ENCODE results near the gene RIMBP2.

RIMBP2 gene

DNA sequence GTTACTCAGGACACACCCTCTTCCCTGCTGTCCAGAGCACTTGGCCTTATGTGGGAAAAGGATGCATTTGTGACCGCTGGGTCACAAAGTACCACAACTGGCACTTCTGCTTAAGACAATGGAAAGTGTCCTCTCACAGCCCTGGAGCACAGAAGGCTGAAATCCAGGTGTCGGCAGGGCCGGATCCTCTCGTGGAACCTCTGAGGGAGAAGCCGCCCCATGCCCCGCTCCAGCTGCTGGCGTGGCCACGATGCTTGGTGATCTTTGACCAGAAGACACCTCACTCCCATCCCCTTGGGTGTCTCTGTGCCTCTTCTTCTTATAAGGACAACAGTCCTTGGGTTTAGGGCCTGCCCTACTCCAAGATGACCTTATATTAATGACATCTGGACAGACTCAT is 221.4 kb downstream of the RIMBP2 start:
- H3K27ac ChIP-seq (ENCODE audit: low read depth, low read length): no peak overlapping the region
- no peak overlapping the region for H3K4ac ChIP-seq (ENCODE audit: low read depth, low read length)

DNA sequence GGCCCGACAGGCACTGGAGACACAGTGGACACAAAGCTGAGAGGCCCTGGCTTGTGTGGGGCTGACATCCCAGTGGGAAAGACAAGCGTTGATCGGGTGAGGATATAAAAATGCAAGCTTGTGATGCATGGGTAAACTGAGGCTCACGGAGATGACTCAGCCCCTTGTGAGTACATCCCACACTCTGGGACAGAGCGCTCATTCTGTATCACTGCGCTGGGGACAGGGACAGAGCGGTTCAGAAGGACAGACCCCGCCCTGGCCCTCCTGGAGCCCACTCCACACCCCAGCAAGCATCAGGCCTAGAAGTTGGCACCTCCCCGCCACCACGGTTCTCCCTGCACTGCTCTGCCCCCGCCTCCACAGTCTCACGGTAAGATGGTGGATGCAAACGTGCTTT is 222.1 kb downstream of the RIMBP2 start:
- no peak overlapping the region for H4K5ac ChIP-seq (ENCODE audit: low read length)
- H2BK120ac ChIP-seq (ENCODE audit: low read depth, low read length): no peak overlapping the region
- no peak overlapping the region for H3K4ac ChIP-seq (ENCODE audit: low read depth, low read length)
- no peak overlapping the region for H2AK5ac ChIP-seq (ENCODE audit: low read length)
- H3K4me1 ChIP-seq (ENCODE audit: control insufficient read depth, low read depth, low read length): no peaks in the 10 kb centered on the region
- no peak overlapping the region for H2BK15ac ChIP-seq (replicated peaks; ENCODE audit: low read depth)
- no peaks in the 10 kb centered on the region for H3K36me3 ChIP-seq (ENCODE audit: control insufficient read depth, insufficient read depth, low read length)
- no peaks in the 10 kb centered on the region for H3K27me3 ChIP-seq (ENCODE audit: insufficient read depth, low read length, poor library complexity)
- H3K23ac ChIP-seq (ENCODE audit: low read length): no peak overlapping the region
- no peak for DNase-seq
- no peak overlapping the region for H3K4me3 ChIP-seq (ENCODE audit: low read length)
- H3K79me1 ChIP-seq (ENCODE audit: low read length): no peaks in the 10 kb centered on the region
- H3K79me2 ChIP-seq (ENCODE audit: control insufficient read depth, insufficient read depth, low read length): no peaks in the 10 kb centered on the region
- no peak overlapping the region for H3K18ac ChIP-seq (ENCODE audit: low read length)
- H3K9ac ChIP-seq (ENCODE audit: low read length): no peak overlapping the region
- no peak overlapping the region for H3K4me2 ChIP-seq (ENCODE audit: low read length)
- WGBS (ENCODE audit: extremely low coverage, insufficient coverage, low lambda C conversion rate): no CpG with 5 or more reads among the region's 13 CpGs
- no peak overlapping the region for H3K27ac ChIP-seq (ENCODE audit: low read depth, low read length)
- H4K8ac ChIP-seq (ENCODE audit: low read depth, low read length): no peak overlapping the region
- H2BK5ac ChIP-seq (ENCODE audit: low read length): no peak overlapping the region
- no peak overlapping the region for H3K56ac ChIP-seq (ENCODE audit: low read length)

More for the DNA sequence above, 221.4 kb downstream of the RIMBP2 start:
- Histone ChIP-seq H3K4me1 (ENCODE audit: control insufficient read depth, low read depth, low read length) (no peaks in the 10 kb centered on the region), H2BK15ac (replicated peaks; ENCODE audit: low read depth) (no peak overlapping the region), H2BK120ac (ENCODE audit: low read depth, low read length) (no peak overlapping the region), H2AK5ac (ENCODE audit: low read length) (no peak overlapping the region), H3K36me3 (ENCODE audit: control insufficient read depth, insufficient read depth, low read length) (no peaks in the 10 kb centered on the region), H2BK5ac (ENCODE audit: low read length) (no peak overlapping the region), H3K79me2 (ENCODE audit: control insufficient read depth, insufficient read depth, low read length) (no peaks in the 10 kb centered on the region), H3K56ac (ENCODE audit: low read length) (no peak overlapping the region), H4K5ac (ENCODE audit: low read length) (no peak overlapping the region), H3K27me3 (ENCODE audit: insufficient read depth, low read length, poor library complexity) (no peaks in the 10 kb centered on the region), H3K79me1 (ENCODE audit: low read length) (no peaks in the 10 kb centered on the region), H3K18ac (ENCODE audit: low read length) (no peak overlapping the region), H3K4me2 (ENCODE audit: low read length) (no peak overlapping the region), H3K23ac (ENCODE audit: low read length) (no peak overlapping the region), H3K4me3 (ENCODE audit: low read length) (no peak overlapping the region), H3K9ac (ENCODE audit: low read length) (no peak overlapping the region), H4K8ac (ENCODE audit: low read depth, low read length) (no peak overlapping the region)
- WGBS (ENCODE audit: extremely low coverage, insufficient coverage, low lambda C conversion rate): no CpG with 5 or more reads among the region's 8 CpGs
- DNase-seq: no peak

DNA sequence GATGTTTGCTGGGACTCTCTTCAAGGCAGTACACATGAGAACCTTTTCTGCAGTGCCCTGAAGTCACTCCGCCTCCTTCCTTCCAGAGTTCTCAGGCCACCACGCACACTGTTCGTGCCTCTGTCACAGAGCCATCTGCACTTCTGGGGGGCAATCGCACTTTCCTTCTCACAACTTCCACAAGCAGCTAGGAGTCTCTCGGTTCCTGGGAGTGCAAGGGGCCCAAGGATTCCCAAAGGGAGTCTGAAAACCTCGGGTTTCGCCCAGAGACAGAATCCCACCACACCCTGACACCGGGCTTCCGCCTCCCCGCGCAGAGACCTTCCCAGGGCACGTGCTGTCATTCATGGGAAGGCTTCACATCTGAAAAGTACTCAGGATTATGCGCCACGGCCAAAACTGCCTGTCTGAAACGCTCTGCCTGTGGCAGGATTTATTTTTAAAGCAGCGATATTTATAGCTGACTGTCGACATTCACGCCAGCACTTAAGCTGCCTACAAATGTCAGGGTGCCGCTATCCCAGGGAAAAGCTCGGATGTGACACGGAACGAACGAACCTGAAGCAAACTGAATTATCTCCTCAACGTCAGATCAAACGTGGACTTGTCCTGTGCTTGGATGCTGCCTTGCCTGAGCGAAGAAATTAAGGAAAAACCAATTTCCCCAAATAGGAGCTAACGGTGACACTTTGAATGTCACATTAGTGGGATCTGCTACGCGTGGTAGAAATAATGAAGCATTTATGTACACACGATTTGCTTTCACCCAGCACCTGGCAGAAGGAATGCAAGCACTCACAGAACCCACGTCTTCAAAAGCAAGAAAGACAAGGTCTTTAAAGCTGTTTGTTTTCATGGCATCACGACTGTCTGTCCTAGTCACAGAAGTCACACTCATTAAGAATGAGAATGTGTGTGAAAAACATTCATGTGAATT is 224.4 kb downstream of the RIMBP2 start:
- Histone ChIP-seq H2BK15ac (replicated peaks; ENCODE audit: low read depth) (no peak overlapping the region), H3K4me2 (ENCODE audit: low read length) (no peak overlapping the region), H3K79me1 (ENCODE audit: low read length) (no peaks in the 10 kb centered on the region), H3K79me2 (ENCODE audit: control insufficient read depth, insufficient read depth, low read length) (no peaks in the 10 kb centered on the region), H3K4me3 (ENCODE audit: low read length) (no peak overlapping the region), H2BK120ac (ENCODE audit: low read depth, low read length) (no peak overlapping the region), H4K5ac (ENCODE audit: low read length) (no peak overlapping the region), H4K8ac (ENCODE audit: low read depth, low read length) (no peak overlapping the region), H3K4me1 (ENCODE audit: control insufficient read depth, low read depth, low read length) (no peaks in the 10 kb centered on the region), H2BK5ac (ENCODE audit: low read length) (no peak overlapping the region), H3K27ac (ENCODE audit: low read depth, low read length) (no peak overlapping the region), H3K9ac (ENCODE audit: low read length) (no peak overlapping the region), H2AK5ac (ENCODE audit: low read length) (no peak overlapping the region), H3K36me3 (ENCODE audit: control insufficient read depth, insufficient read depth, low read length) (no peaks in the 10 kb centered on the region), H3K27me3 (ENCODE audit: insufficient read depth, low read length, poor library complexity) (no peaks in the 10 kb centered on the region), H3K23ac (ENCODE audit: low read length) (peak overlapping the region; percentile 16), H3K4ac (ENCODE audit: low read depth, low read length) (no peak overlapping the region), H3K56ac (ENCODE audit: low read length) (peak overlapping the region; percentile 35), H3K18ac (ENCODE audit: low read length) (no peak overlapping the region)
- no peak for DNase-seq
- WGBS (ENCODE audit: extremely low coverage, insufficient coverage, low lambda C conversion rate): no CpG with 5 or more reads among the region's 32 CpGs

DNA sequence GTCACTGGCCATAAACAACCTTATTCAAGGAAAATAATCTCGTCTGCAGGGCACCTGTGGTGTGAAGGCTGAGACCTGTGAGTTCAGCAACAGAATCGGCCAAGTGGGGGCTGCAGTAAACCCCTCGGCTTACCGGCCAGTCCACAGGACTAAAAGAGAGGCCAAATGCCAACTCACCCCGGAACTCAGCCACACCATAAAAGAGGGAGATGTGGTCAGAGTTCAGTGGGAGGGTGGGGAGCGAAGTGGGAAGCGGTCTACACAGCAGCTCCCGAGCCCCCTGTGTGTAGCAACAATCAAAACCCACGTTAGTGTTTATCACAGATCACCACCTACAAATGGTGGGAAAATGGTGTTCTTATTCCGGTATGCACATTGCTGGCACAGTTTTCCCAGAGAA is 225.4 kb downstream of the RIMBP2 start:
- no peaks in the 10 kb centered on the region for H3K79me1 ChIP-seq (ENCODE audit: low read length)
- no CpG with 5 or more reads among the region's 10 CpGs for WGBS (ENCODE audit: extremely low coverage, insufficient coverage, low lambda C conversion rate)

DNA sequence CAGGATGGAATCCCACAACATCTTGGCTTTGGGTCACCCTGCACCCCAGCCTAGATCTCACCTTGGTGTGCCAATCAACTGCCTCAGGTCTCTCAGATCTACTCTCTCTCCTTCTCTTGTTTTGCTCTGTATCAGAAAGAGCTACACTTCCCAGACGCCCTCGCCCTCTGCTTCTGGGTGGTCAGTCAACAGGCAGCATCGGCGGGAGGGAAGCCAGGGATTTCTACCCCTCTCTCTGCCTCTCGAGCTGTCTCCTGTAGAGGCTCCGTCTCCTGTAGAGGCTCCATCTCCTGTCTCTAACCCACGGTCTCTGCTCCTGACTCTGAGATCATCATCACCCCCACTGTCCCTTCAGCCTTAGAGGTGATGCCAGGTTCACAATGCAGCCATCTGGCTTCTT is 226.8 kb downstream of the RIMBP2 start:
- no peaks in the 10 kb centered on the region for H3K27me3 ChIP-seq (ENCODE audit: insufficient read depth, low read length, poor library complexity)
- no peak overlapping the region for H4K8ac ChIP-seq (ENCODE audit: low read depth, low read length)
- no peak overlapping the region for H3K23ac ChIP-seq (ENCODE audit: low read length)
- no peaks in the 10 kb centered on the region for H3K79me2 ChIP-seq (ENCODE audit: control insufficient read depth, insufficient read depth, low read length)
- H2BK15ac ChIP-seq (replicated peaks; ENCODE audit: low read depth): no peak overlapping the region
- no peak overlapping the region for H2BK5ac ChIP-seq (ENCODE audit: low read length)
- H3K36me3 ChIP-seq (ENCODE audit: control insufficient read depth, insufficient read depth, low read length): no peaks in the 10 kb centered on the region
- DNase-seq: no peak
- no peak overlapping the region for H3K18ac ChIP-seq (ENCODE audit: low read length)
- no peak overlapping the region for H2AK5ac ChIP-seq (ENCODE audit: low read length)
- H3K27ac ChIP-seq (ENCODE audit: low read depth, low read length): no peak overlapping the region
- no peak overlapping the region for H3K9ac ChIP-seq (ENCODE audit: low read length)
- no peak overlapping the region for H3K56ac ChIP-seq (ENCODE audit: low read length)
- H3K4me1 ChIP-seq (ENCODE audit: control insufficient read depth, low read depth, low read length): no peaks in the 10 kb centered on the region
- H4K5ac ChIP-seq (ENCODE audit: low read length): no peak overlapping the region
- H3K79me1 ChIP-seq (ENCODE audit: low read length): no peaks in the 10 kb centered on the region
- no peak overlapping the region for H2BK120ac ChIP-seq (ENCODE audit: low read depth, low read length)
- no peak overlapping the region for H3K4me3 ChIP-seq (ENCODE audit: low read length)
- no peak overlapping the region for H3K4me2 ChIP-seq (ENCODE audit: low read length)
- no peak overlapping the region for H3K4ac ChIP-seq (ENCODE audit: low read depth, low read length)
- no CpG with 5 or more reads among the region's 7 CpGs for WGBS (ENCODE audit: extremely low coverage, insufficient coverage, low lambda C conversion rate)

More for the DNA sequence above, 225.4 kb downstream of the RIMBP2 start:
- DNase-seq: no peak
- H3K9ac ChIP-seq (ENCODE audit: low read length): no peak overlapping the region
- H3K4me1 ChIP-seq (ENCODE audit: control insufficient read depth, low read depth, low read length): no peaks in the 10 kb centered on the region
- H4K5ac ChIP-seq (ENCODE audit: low read length): no peak overlapping the region
- H2BK120ac ChIP-seq (ENCODE audit: low read depth, low read length): no peak overlapping the region
- no peak overlapping the region for H3K4ac ChIP-seq (ENCODE audit: low read depth, low read length)
- H2BK15ac ChIP-seq (replicated peaks; ENCODE audit: low read depth): no peak overlapping the region
- H3K79me2 ChIP-seq (ENCODE audit: control insufficient read depth, insufficient read depth, low read length): no peaks in the 10 kb centered on the region
- no peak overlapping the region for H2BK5ac ChIP-seq (ENCODE audit: low read length)
- no peak overlapping the region for H2AK5ac ChIP-seq (ENCODE audit: low read length)
- H3K23ac ChIP-seq (ENCODE audit: low read length): no peak overlapping the region
- H3K4me2 ChIP-seq (ENCODE audit: low read length): no peak overlapping the region
- no peak overlapping the region for H3K18ac ChIP-seq (ENCODE audit: low read length)
- no peaks in the 10 kb centered on the region for H3K27me3 ChIP-seq (ENCODE audit: insufficient read depth, low read length, poor library complexity)
- no peak overlapping the region for H4K8ac ChIP-seq (ENCODE audit: low read depth, low read length)
- no peak overlapping the region for H3K4me3 ChIP-seq (ENCODE audit: low read length)
- no peaks in the 10 kb centered on the region for H3K36me3 ChIP-seq (ENCODE audit: control insufficient read depth, insufficient read depth, low read length)
- no peak overlapping the region for H3K27ac ChIP-seq (ENCODE audit: low read depth, low read length)
- H3K56ac ChIP-seq (ENCODE audit: low read length): peak overlapping the region; percentile 12

DNA sequence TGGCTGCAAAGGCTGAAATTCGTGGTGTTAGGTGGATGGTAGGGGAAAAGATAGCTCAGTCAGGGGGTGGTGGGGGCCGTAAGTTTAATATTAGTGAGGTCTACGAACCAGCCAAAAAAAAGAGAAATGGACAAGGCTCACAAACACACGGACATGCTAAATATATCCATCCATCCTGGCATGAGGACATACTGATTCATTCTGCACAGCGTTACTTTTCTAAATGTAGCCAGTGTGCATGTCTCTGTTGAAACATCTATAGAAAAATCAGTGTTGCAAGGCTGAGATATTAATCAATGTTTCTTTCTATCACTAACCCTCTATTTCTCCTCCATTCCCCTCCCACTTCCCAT is 227.8 kb downstream of the RIMBP2 start:
- no peaks in the 10 kb centered on the region for H3K36me3 ChIP-seq (ENCODE audit: control insufficient read depth, insufficient read depth, low read length)
- no peak overlapping the region for H4K8ac ChIP-seq (ENCODE audit: low read depth, low read length)
- no peak overlapping the region for H3K27ac ChIP-seq (ENCODE audit: low read depth, low read length)
- H3K79me1 ChIP-seq (ENCODE audit: low read length): no peaks in the 10 kb centered on the region
- no peaks in the 10 kb centered on the region for H3K27me3 ChIP-seq (ENCODE audit: insufficient read depth, low read length, poor library complexity)
- no peak overlapping the region for H3K9ac ChIP-seq (ENCODE audit: low read length)
- no peak overlapping the region for H2BK5ac ChIP-seq (ENCODE audit: low read length)
- WGBS (ENCODE audit: extremely low coverage, insufficient coverage, low lambda C conversion rate): no CpG with 5 or more reads among the region's 5 CpGs
- no peak overlapping the region for H2AK5ac ChIP-seq (ENCODE audit: low read length)
- H3K79me2 ChIP-seq (ENCODE audit: control insufficient read depth, insufficient read depth, low read length): no peaks in the 10 kb centered on the region
- H3K4me2 ChIP-seq (ENCODE audit: low read length): no peak overlapping the region
- DNase-seq: no peak
- no peaks in the 10 kb centered on the region for H3K4me1 ChIP-seq (ENCODE audit: control insufficient read depth, low read depth, low read length)
- H3K18ac ChIP-seq (ENCODE audit: low read length): no peak overlapping the region
- H3K23ac ChIP-seq (ENCODE audit: low read length): no peak overlapping the region
- H3K56ac ChIP-seq (ENCODE audit: low read length): no peak overlapping the region
- H2BK120ac ChIP-seq (ENCODE audit: low read depth, low read length): no peak overlapping the region
- H2BK15ac ChIP-seq (replicated peaks; ENCODE audit: low read depth): no peak overlapping the region
- no peak overlapping the region for H4K5ac ChIP-seq (ENCODE audit: low read length)
- no peak overlapping the region for H3K4ac ChIP-seq (ENCODE audit: low read depth, low read length)
- no peak overlapping the region for H3K4me3 ChIP-seq (ENCODE audit: low read length)

Measured in mesendoderm (in vitro differentiated cells).